Measurements from ENCODE around the gene CDH11. TPM values are rescaled to one million over a fixed set of nuclear protein-coding genes. Genes with fewer than 3 reads are reported as not detected.

The CDH11 gene
- polyA plus RNA-seq, 1 experiment: 276 TPM

DNA sequence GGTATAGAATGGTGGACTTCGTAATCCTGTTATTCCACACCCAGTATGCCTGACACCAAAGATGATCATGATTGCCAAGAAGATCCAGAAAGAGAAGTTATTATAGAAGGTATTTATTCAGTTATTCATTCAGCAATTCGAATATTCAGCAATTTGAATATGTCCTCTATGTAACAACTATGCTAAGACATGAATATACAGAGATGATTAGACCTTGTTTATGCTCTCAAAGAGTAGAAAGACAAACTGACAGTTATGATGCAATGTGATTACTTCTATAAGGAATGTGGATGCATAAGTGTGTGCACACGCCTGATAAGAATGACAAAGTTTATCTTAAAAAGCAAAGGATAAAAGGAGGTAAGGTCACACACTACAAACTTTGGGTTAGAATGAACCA, 218.1 kb downstream of the CDH11 start:
- no peaks in the 10 kb centered on the region for H3K9me3 ChIP-seq (ENCODE audit: control insufficient read depth, insufficient read depth, low read length)
- POLR2A ChIA-PET: no interaction called here
- CTCF ChIA-PET: no interaction called here

DNA sequence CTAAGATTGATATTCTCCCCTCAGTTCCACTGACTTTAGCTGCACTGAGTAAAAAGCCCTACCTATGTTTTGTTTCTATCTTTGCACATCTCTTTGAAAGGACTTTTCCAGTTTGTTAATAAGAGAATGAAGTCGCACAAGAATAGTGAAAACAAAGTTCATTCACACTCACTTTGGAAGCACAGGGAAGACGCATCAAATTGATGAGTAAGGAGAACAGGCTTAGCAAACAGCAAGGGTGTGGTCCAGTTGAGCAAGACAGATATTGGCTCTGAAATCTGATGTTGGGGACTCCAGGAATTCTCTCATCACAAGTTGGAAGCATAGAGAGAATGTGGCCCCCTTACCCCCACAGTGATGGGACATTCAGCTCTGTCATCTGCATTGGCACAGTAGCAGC, 221.3 kb downstream of the CDH11 start:
- TF ChIP-seq, protein P1, sequence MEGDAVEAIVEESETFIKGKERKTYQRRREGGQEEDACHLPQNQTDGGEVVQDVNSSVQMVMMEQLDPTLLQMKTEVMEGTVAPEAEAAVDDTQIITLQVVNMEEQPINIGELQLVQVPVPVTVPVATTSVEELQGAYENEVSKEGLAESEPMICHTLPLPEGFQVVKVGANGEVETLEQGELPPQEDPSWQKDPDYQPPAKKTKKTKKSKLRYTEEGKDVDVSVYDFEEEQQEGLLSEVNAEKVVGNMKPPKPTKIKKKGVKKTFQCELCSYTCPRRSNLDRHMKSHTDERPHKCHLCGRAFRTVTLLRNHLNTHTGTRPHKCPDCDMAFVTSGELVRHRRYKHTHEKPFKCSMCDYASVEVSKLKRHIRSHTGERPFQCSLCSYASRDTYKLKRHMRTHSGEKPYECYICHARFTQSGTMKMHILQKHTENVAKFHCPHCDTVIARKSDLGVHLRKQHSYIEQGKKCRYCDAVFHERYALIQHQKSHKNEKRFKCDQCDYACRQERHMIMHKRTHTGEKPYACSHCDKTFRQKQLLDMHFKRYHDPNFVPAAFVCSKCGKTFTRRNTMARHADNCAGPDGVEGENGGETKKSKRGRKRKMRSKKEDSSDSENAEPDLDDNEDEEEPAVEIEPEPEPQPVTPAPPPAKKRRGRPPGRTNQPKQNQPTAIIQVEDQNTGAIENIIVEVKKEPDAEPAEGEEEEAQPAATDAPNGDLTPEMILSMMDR (IDR thresholded peaks at IDR 0.05; ENCODE audit: low read depth, low read length): no peak
- Histone ChIP-seq H3K27me3 (ENCODE audit: control insufficient read depth, insufficient read depth, low read length) (no peaks in the 10 kb centered on the region), H3K27ac (ENCODE audit: low read depth, low read length) (no peak overlapping the region), H3K9me3 (ENCODE audit: control insufficient read depth, insufficient read depth, low read length) (no peaks in the 10 kb centered on the region), H3K4me3 (ENCODE audit: low read depth, low read length) (no peak overlapping the region)
- CTCF ChIA-PET: no interaction called here
- DNase-seq (ENCODE audit: low read depth, low spot score): no peak
- POLR2A ChIA-PET: interaction anchor here (0.6 kb wide), 1 partner anchor 107 kb away, joined by 3 read pairs; no protein-coding TSS in a partner anchor

More for the DNA sequence above, 218.1 kb downstream of the CDH11 start:
- no peak overlapping the region for H3K27ac ChIP-seq (ENCODE audit: low read depth, low read length)
- no peak for DNase-seq (ENCODE audit: low read depth, low spot score)
- TF ChIP-seq, protein P1 (IDR thresholded peaks at IDR 0.05; ENCODE audit: low read depth, low read length): no peak
- H3K27me3 ChIP-seq (ENCODE audit: control insufficient read depth, insufficient read depth, low read length): no peaks in the 10 kb centered on the region
- H3K4me3 ChIP-seq (ENCODE audit: low read depth, low read length): no peak overlapping the region

DNA sequence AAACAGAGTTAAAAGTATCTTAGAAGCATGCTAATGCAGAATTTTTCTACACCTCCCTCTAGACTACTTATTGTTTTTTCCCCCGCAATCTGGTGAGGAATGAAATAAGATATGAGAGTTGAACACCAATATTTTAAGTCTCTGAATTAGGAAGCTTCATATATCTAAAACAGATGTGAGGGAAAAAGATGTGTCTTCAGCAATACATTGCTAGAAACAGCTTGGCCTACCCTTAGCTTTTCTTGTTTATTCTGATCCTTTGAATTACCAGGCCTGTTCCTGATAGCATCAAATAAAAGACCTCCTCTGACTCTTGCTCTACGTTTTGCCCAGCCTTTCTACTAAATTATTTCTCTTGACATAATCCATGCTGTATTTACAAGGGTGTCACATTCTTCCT, 221.8 kb downstream of the CDH11 start:
- ChIA-PET CTCF (no interaction called here), POLR2A (no interaction called here)
- TF ChIP-seq, protein P1 (IDR thresholded peaks at IDR 0.05; ENCODE audit: low read depth, low read length): no peak
- no peak for DNase-seq (ENCODE audit: low read depth, low spot score)
- Histone ChIP-seq H3K9me3 (ENCODE audit: control insufficient read depth, insufficient read depth, low read length) (no peaks in the 10 kb centered on the region), H3K4me3 (ENCODE audit: low read depth, low read length) (no peak overlapping the region), H3K27ac (ENCODE audit: low read depth, low read length) (no peak overlapping the region), H3K27me3 (ENCODE audit: control insufficient read depth, insufficient read depth, low read length) (no peaks in the 10 kb centered on the region)

DNA sequence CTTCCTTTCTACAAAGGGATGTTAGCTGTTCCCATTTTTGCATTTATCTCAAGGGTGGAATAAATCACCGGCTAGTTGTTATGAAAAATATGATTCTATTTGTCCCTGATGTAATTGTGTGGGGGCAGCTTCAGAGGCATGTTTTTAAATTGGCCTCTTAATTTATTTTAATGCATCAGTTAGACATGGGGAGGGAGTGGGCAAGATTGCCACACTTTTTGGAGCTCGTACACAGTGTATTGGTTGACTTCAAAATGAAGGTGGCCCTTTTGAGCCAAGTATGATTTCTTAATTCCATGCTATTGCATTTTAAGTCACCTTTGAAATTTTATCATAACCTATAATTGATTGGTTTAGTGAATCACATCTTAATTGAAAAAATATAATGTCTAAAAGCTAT, 223.7 kb downstream of the CDH11 start:
- Histone ChIP-seq H3K4me3 (ENCODE audit: low read depth, low read length) (no peak overlapping the region), H3K27ac (ENCODE audit: low read depth, low read length) (no peak overlapping the region), H3K9me3 (ENCODE audit: control insufficient read depth, insufficient read depth, low read length) (no peaks in the 10 kb centered on the region), H3K27me3 (ENCODE audit: control insufficient read depth, insufficient read depth, low read length) (no peaks in the 10 kb centered on the region)
- CTCF ChIA-PET: no interaction called here
- DNase-seq (ENCODE audit: low read depth, low spot score): no peak
- TF ChIP-seq, protein P1 (IDR thresholded peaks at IDR 0.05; ENCODE audit: low read depth, low read length): no peak
- POLR2A ChIA-PET: no interaction called here

Data from AG04450 (cell line).